ENCODE results near the gene THRB.

THRB gene

DNA sequence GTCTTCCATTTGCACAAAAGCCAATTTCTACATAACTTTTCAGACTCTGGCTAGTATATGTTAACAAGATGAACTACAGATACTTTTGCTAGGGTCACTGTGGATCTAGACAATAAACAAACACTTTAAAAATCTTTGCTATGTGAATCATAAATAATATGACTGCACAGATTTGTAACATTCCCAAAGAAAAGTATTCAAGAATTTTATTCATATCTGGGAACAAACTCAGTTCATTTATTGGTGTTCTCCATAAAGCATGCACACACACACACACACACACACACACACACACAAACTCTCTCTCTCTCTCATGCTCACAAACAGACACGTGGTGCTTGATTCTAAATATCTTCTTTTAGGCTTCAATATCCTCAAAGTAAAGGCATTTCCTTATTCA, 18.8 kb upstream of the THRB start:
- Histone ChIP-seq H3K79me1 (replicated peaks; ENCODE audit: low read length, poor library complexity, severe bottlenecking) (no peaks in the 10 kb centered on the region), H3K4me2 (ENCODE audit: low read length, poor library complexity, severe bottlenecking) (no peak overlapping the region), H3K4me3 (ENCODE audit: insufficient read depth in 1 of 2, low read depth in 1 of 2, low read length in 2 of 2) (no peak overlapping the region), H2BK5ac (ENCODE audit: low read depth, low read length, poor library complexity, severe bottlenecking) (no peak overlapping the region), H2BK15ac (ENCODE audit: low read depth, poor library complexity, severe bottlenecking) (no peak overlapping the region), H3K4me1 (ENCODE audit: control insufficient read depth, insufficient read depth, low read depth, low read length) (no peaks in the 10 kb centered on the region), H3K23ac (ENCODE audit: low read length in 2 of 2) (no peak overlapping the region), H4K91ac (ENCODE audit: low read length) (no peak overlapping the region), H2AK5ac (ENCODE audit: low read length, severe bottlenecking) (no peak overlapping the region), H3K27ac (ENCODE audit: low read length, poor library complexity, severe bottlenecking) (no peak overlapping the region), H3K9ac (ENCODE audit: low read length) (no peak overlapping the region), H3K9me3 (ENCODE audit: control insufficient read depth, low read length) (no peaks in the 10 kb centered on the region), H2BK120ac (ENCODE audit: low read depth, low read length) (no peak overlapping the region), H3K36me3 (ENCODE audit: control insufficient read depth in 1 of 2, insufficient read depth in 2 of 2, low read depth in 1 of 2, low read length in 2 of 2) (no peaks in the 10 kb centered on the region), H2AFZ (ENCODE audit: low read depth, low read length) (no peak overlapping the region), H3K4ac (ENCODE audit: low read depth in 1 of 2, low read length in 2 of 2) (no peak overlapping the region), H3K14ac (ENCODE audit: low read length in 2 of 2) (no peak overlapping the region), H2BK12ac (ENCODE audit: low read length in 2 of 2) (no peak overlapping the region), H3K27me3 (ENCODE audit: control insufficient read depth in 1 of 2, insufficient read depth in 1 of 2, low read length in 2 of 2) (no peaks in the 10 kb centered on the region), H4K8ac (ENCODE audit: low read length) (no peak overlapping the region), H3K18ac (ENCODE audit: low read depth in 1 of 2, low read length in 2 of 2) (no peak overlapping the region)
- WGBS = no CpG with 5 or more reads among the region's 1 CpG
- peak; percentile 49 for DNase-seq

DNA sequence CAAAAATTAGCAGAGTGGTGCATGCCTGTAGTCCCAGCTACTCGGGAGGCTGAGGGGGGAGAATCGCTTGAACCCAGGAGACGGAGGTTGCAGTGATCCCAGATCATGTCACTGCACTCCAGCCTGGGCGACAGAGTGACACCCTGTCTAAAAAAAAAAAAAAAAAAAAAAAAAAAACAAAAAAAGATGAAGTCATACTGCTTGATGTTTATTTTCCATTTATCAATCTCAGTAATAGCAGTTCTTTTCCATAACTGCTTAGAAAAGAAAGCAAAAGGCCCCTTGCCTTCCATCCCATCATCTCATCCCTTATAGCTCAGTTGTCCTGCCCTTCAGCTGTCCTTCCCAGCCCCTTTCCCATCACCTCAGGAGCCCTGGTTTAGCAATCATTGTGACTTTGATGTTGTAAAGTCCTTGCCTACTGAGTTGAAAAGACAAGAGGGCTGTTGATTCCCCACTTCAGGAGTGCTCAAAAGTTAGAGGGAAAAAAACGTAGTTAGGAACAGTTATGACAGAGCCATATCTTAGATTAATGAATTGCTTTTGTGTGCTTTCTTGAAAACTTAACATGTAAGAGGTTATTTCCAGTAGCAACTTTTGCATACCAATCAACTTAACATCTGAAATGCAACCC, 18.0 kb upstream of the THRB start:
- no peak overlapping the region for H3K4me3 ChIP-seq (ENCODE audit: insufficient read depth in 1 of 2, low read depth in 1 of 2, low read length in 2 of 2)
- peak; percentile 31 for DNase-seq
- H3K27ac ChIP-seq (ENCODE audit: low read length, poor library complexity, severe bottlenecking) = no peak overlapping the region
- no peak overlapping the region for H3K23ac ChIP-seq (ENCODE audit: low read length in 2 of 2)
- H3K18ac ChIP-seq (ENCODE audit: low read depth in 1 of 2, low read length in 2 of 2) = peak overlapping the region in 1 of 2 experiments; percentile 16
- H2BK15ac ChIP-seq (ENCODE audit: low read depth, poor library complexity, severe bottlenecking) = no peak overlapping the region
- H3K14ac ChIP-seq (ENCODE audit: low read length in 2 of 2) = no peak overlapping the region
- no peaks in the 10 kb centered on the region for H3K79me1 ChIP-seq (replicated peaks; ENCODE audit: low read length, poor library complexity, severe bottlenecking)
- H2BK12ac ChIP-seq (ENCODE audit: low read length in 2 of 2) = no peak overlapping the region
- H3K36me3 ChIP-seq (ENCODE audit: control insufficient read depth in 1 of 2, insufficient read depth in 2 of 2, low read depth in 1 of 2, low read length in 2 of 2) = no peaks in the 10 kb centered on the region
- H3K9ac ChIP-seq (ENCODE audit: low read length) = no peak overlapping the region
- no peak overlapping the region for H2AK5ac ChIP-seq (ENCODE audit: low read length, severe bottlenecking)
- no peak overlapping the region for H4K8ac ChIP-seq (ENCODE audit: low read length)
- WGBS = 38% methylated on average over 1 of the region's 5 CpGs
- no peak overlapping the region for H2BK120ac ChIP-seq (ENCODE audit: low read depth, low read length)
- no peak overlapping the region for H2AFZ ChIP-seq (ENCODE audit: low read depth, low read length)
- no peak overlapping the region for H2BK5ac ChIP-seq (ENCODE audit: low read depth, low read length, poor library complexity, severe bottlenecking)
- H3K4me2 ChIP-seq (ENCODE audit: low read length, poor library complexity, severe bottlenecking) = no peak overlapping the region
- H4K91ac ChIP-seq (ENCODE audit: low read length) = no peak overlapping the region
- no peaks in the 10 kb centered on the region for H3K9me3 ChIP-seq (ENCODE audit: control insufficient read depth, low read length)
- no peak overlapping the region for H3K4ac ChIP-seq (ENCODE audit: low read depth in 1 of 2, low read length in 2 of 2)
- no peaks in the 10 kb centered on the region for H3K27me3 ChIP-seq (ENCODE audit: control insufficient read depth in 1 of 2, insufficient read depth in 1 of 2, low read length in 2 of 2)
- H3K4me1 ChIP-seq (ENCODE audit: control insufficient read depth, insufficient read depth, low read depth, low read length) = no peaks in the 10 kb centered on the region

DNA sequence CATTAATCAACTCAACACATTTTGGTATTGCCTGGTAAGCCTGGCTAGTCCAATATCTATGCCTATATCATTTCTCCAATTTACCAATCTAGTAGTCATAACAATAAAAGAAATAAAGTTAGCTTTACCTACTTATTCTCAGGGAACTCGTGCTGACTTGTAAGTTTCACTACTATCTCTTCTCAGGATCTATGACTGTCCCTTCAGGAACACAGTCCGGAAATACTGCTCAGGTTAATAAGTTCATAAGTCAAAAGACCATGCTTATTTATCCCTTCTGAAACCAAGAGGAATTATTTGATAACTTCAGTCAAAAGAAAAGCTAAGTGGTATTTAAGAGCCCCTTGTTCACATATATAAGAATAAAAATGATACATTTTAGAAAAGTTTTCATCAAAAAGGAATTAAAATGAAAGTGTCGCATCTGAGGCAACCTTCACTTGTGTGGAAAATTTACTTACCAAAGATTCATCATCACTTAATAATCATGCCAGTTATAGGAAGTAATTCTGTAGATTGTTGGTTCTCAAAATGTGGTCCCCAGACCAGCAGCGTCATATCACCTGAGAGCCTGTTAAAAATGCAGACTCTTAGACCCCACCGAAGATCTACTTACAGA, 15.5 kb upstream of the THRB start:
- no peak overlapping the region for H2BK120ac ChIP-seq (ENCODE audit: low read depth, low read length)
- no peak overlapping the region for H3K23ac ChIP-seq (ENCODE audit: low read length in 2 of 2)
- H3K36me3 ChIP-seq (ENCODE audit: control insufficient read depth in 1 of 2, insufficient read depth in 2 of 2, low read depth in 1 of 2, low read length in 2 of 2) = no peaks in the 10 kb centered on the region
- no peak overlapping the region for H3K4me2 ChIP-seq (ENCODE audit: low read length, poor library complexity, severe bottlenecking)
- no peak overlapping the region for H3K18ac ChIP-seq (ENCODE audit: low read depth in 1 of 2, low read length in 2 of 2)
- H4K91ac ChIP-seq (ENCODE audit: low read length) = no peak overlapping the region
- H3K9me3 ChIP-seq (ENCODE audit: control insufficient read depth, low read length) = no peaks in the 10 kb centered on the region
- H2BK5ac ChIP-seq (ENCODE audit: low read depth, low read length, poor library complexity, severe bottlenecking) = no peak overlapping the region
- 59% methylated on average over 4 of the region's 5 CpGs for WGBS
- no peaks in the 10 kb centered on the region for H3K4me1 ChIP-seq (ENCODE audit: control insufficient read depth, insufficient read depth, low read depth, low read length)
- no peak overlapping the region for H2AFZ ChIP-seq (ENCODE audit: low read depth, low read length)
- H3K27me3 ChIP-seq (ENCODE audit: control insufficient read depth in 1 of 2, insufficient read depth in 1 of 2, low read length in 2 of 2) = no peaks in the 10 kb centered on the region
- no peak for DNase-seq
- H2BK12ac ChIP-seq (ENCODE audit: low read length in 2 of 2) = no peak overlapping the region
- no peak overlapping the region for H2BK15ac ChIP-seq (ENCODE audit: low read depth, poor library complexity, severe bottlenecking)
- no peak overlapping the region for H4K8ac ChIP-seq (ENCODE audit: low read length)
- H3K27ac ChIP-seq (ENCODE audit: low read length, poor library complexity, severe bottlenecking) = no peak overlapping the region
- H3K4me3 ChIP-seq (ENCODE audit: insufficient read depth in 1 of 2, low read depth in 1 of 2, low read length in 2 of 2) = no peak overlapping the region
- no peak overlapping the region for H3K4ac ChIP-seq (ENCODE audit: low read depth in 1 of 2, low read length in 2 of 2)
- H3K79me1 ChIP-seq (replicated peaks; ENCODE audit: low read length, poor library complexity, severe bottlenecking) = no peaks in the 10 kb centered on the region
- H3K9ac ChIP-seq (ENCODE audit: low read length) = no peak overlapping the region
- H3K14ac ChIP-seq (ENCODE audit: low read length in 2 of 2) = no peak overlapping the region
- H2AK5ac ChIP-seq (ENCODE audit: low read length, severe bottlenecking) = no peak overlapping the region

DNA sequence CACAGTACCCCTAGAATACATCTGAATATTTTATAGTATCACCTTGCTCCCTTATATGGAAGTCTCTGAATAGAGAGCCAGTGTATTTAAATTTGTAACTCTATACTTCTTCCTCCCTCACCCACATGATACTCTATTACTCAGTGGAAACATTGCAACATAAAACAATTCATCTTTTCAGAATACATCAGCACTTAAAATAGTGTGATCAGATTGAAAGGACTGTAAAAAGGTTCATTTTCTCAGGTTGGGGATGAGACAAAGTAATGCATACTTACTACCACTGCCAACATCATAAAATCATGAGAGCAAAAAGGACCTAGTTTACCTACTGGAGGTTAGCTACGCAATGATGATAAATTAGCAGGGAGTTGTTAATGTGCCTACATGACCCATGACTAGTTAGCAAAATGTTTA, 13.8 kb upstream of the THRB start:
- DNase-seq = no peak
- H3K18ac ChIP-seq (ENCODE audit: low read depth in 1 of 2, low read length in 2 of 2) = no peak overlapping the region
- H3K27ac ChIP-seq (ENCODE audit: low read length, poor library complexity, severe bottlenecking) = no peak overlapping the region
- H4K8ac ChIP-seq (ENCODE audit: low read length) = no peak overlapping the region
- H3K4ac ChIP-seq (ENCODE audit: low read depth in 1 of 2, low read length in 2 of 2) = no peak overlapping the region
- no peak overlapping the region for H2BK12ac ChIP-seq (ENCODE audit: low read length in 2 of 2)
- no peak overlapping the region for H2BK120ac ChIP-seq (ENCODE audit: low read depth, low read length)
- no peak overlapping the region for H2BK5ac ChIP-seq (ENCODE audit: low read depth, low read length, poor library complexity, severe bottlenecking)
- peak overlapping the region; percentile 40 for H3K9ac ChIP-seq (ENCODE audit: low read length)
- H3K4me3 ChIP-seq (ENCODE audit: insufficient read depth in 1 of 2, low read depth in 1 of 2, low read length in 2 of 2) = no peak overlapping the region
- H3K36me3 ChIP-seq (ENCODE audit: control insufficient read depth in 1 of 2, insufficient read depth in 2 of 2, low read depth in 1 of 2, low read length in 2 of 2) = no peaks in the 10 kb centered on the region
- H3K23ac ChIP-seq (ENCODE audit: low read length in 2 of 2) = no peak overlapping the region
- no peaks in the 10 kb centered on the region for H3K9me3 ChIP-seq (ENCODE audit: control insufficient read depth, low read length)
- 100% methylated on average over 1 of the region's 1 CpG for WGBS
- H3K27me3 ChIP-seq (ENCODE audit: control insufficient read depth in 1 of 2, insufficient read depth in 1 of 2, low read length in 2 of 2) = no peaks in the 10 kb centered on the region
- no peak overlapping the region for H2BK15ac ChIP-seq (ENCODE audit: low read depth, poor library complexity, severe bottlenecking)
- H3K4me1 ChIP-seq (ENCODE audit: control insufficient read depth, insufficient read depth, low read depth, low read length) = no peaks in the 10 kb centered on the region
- no peak overlapping the region for H2AK5ac ChIP-seq (ENCODE audit: low read length, severe bottlenecking)
- H3K14ac ChIP-seq (ENCODE audit: low read length in 2 of 2) = no peak overlapping the region
- no peak overlapping the region for H3K4me2 ChIP-seq (ENCODE audit: low read length, poor library complexity, severe bottlenecking)
- no peak overlapping the region for H2AFZ ChIP-seq (ENCODE audit: low read depth, low read length)
- no peaks in the 10 kb centered on the region for H3K79me1 ChIP-seq (replicated peaks; ENCODE audit: low read length, poor library complexity, severe bottlenecking)
- no peak overlapping the region for H4K91ac ChIP-seq (ENCODE audit: low read length)
